ENCODE data around the gene RALGDS.

Gene RALGDS

DNA sequence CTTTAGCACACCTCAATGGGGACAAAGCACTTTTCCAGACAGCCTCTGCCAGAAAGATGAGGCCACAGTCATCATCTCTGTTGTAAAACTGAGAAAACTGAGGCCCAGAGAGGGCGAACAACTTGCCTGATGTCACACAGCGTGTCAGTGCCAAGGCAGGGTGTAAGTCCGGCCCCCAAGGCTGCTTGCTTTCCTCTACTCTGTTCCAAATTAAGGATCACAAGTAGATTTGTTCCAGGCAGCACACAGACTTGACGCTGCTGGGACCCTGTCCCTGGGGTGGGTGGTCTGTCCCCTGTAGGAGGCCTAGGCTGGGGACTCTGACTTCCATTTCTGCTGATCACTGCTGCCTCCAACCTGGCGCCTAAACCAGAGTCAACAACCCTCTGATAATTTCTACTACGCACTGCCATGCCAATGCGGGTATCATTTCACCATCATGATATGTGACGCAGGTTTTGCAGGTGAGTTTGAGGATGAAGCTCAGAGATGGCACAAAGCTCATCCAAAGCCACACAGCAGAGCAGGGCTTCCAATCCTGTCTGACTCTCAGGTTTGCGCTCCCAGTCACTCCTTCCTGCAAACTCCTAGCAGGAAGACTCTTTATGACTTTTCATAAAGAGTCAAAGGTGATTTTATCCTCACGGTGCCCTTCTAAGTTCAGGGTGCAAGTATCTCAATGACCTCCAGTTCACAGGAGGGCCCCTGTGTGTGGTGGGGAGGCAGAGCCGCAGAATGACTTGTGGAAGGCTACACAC lies 13.5 kb upstream of the RALGDS start:
- DNase-seq (ENCODE audit: low read depth): no peak

DNA sequence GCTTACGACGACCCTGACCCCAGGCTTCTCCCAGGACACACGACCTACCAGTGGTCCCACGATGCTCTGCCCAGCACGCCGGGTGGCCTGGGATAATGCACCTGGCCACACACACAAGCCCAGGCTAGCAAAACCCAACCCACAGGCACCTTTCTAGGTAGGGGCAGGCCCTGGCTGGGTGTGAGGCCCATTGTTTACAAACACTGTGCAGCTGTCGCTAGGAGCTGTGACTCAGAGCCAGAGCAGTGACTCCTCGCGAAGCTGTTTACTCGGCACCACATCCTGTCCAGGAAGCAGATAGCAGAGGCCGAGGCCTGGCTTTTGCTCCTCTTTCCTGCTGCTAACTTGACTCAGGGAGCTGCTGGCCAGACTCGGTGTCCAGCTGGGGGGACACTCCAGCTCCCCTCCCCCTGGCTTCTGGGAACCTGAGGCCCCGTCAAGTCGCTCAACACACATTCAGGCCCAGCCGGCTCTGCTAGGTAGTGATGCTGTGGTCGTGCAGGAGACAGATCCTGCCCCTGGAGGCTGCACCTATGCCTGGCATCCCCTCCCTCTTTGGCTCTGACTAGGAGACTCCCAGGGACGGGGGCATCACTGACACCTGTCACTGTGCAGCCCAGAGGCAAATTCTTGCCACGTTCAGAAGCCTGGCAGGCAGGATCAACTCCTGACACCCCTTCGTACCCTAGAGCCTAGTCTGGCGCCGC lies 12.8 kb upstream of the RALGDS start:
- no peak for DNase-seq (ENCODE audit: low read depth)

DNA sequence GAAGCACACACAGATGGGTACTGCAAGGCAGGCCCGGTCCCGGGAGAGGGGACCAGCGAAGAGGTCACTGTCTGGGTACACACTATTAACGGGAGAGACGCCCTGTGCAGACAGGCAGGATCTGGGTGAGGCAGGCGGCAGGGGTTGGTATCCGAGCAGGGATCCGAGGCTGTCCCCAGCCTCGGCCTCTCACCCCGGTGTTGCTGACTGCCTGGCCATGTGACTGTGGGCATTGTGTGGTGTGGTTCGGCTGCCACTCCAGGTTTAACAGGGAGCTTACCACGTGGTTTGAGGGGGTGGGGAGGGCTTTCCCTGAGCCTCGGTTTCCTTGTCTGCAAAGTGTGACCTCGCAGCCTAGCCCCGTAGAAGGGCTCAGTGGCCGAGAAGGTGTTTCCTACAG lies 11.1 kb upstream of the RALGDS start:
- no peak for DNase-seq (ENCODE audit: low read depth)

DNA sequence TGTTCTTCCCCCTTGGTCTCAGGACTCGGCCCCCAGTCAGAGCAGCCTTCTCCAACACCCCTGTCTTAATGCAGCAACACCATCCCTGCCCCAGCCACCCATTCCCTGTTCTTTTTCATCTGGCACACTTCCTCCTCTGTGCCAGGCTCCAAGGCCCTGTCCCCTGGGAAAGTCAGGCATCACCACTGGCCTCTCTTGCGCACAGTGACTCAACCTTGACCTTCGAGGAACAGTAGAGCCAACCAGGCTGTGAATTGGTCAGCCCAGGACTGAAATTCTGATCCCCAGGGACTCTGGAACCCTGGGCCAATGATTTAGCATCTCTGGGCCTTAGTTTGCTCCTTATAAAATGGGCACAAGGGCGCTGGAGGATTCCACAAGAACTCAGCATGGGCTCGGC lies 10.5 kb upstream of the RALGDS start:
- DNase-seq (ENCODE audit: low read depth): no peak

DNA sequence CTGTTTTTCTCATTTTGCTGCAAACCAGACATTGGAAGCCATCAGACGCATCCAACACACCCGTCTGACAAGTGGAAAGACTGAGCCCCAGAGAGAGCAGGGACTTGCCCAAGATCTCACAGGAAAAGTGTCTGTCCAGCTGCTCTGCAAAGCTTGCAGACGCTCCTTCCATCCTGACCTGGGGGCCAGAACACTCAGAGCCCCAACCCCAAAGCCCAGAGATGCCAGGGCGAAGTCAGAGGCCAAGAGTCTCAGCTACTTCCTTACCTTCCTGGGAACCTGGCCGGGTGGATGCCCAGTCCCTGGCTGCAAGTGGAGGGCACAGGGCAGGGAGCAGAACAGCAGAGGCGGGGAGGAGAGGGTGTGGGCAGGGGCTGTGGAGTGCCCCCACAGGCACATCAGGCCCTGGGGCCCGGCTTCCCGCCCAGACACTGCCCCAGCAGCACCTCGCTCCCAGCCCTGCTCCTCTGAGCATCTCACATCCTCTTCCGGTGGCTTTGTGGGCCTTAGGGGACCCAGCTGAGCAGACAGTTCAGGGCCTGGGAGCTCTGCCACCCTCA lies 9.7 kb upstream of the RALGDS start:
- no peak for DNase-seq (ENCODE audit: low read depth)

DNA sequence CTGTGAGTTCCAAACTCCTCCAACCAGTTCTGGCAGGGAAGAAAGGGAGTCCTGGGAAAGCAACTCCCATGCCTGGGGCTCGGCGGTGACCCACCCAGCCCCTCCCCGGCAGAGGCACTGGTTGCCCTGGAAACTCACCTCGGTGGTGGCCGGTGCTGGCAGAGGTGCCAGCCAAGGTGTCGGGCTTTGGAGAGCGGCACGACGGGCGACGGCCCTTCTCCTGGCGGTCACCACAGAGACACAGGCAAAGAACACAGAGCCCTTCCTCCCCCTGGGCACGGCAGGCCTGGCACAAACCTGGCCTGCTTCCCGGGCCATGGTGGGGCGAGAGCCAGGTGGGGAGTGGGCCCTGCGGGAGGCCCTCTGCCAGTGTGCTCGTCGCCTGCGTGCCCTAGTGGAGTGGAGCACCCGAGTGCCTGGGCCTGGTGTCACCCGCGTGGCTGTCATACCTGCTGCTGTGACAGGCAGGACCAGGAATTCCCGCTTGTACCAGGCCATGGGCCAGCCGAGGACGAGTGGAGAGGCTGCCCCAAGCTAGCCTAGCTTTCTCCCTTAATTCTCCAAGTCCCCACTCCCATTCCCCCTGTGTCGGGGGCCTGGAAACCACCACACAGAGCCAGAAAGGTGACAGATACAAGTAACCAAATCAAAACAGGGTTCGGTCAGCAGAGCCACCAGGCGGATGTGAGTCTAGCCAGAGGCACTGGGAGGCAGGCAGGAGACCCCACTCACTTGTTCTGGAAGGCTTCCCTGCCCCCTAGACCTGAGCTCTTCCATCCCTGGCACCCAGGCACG lies 8.2 kb upstream of the RALGDS start:
- DNase-seq (ENCODE audit: low read depth): no peak

DNA sequence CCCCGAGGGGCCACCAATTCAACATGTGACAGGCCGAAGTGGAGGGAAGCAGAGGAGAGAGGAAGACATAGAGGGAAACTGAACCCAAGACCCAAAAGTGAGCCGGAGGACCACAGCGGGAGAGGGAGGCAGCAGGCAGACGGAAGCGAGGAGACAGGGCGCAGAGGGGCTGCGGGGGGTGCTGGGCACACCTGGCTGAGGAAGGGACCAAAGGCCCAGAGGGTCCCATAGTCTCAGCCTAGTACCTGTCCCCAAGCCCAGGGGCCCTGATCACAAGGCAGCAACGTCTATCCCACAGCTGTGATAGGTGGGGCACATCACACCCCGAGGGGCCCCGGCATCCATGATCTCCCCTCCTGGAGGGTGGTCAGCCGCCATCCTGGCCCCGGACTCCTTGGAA lies 7.1 kb upstream of the RALGDS start:
- no peak for DNase-seq (ENCODE audit: low read depth)

DNA sequence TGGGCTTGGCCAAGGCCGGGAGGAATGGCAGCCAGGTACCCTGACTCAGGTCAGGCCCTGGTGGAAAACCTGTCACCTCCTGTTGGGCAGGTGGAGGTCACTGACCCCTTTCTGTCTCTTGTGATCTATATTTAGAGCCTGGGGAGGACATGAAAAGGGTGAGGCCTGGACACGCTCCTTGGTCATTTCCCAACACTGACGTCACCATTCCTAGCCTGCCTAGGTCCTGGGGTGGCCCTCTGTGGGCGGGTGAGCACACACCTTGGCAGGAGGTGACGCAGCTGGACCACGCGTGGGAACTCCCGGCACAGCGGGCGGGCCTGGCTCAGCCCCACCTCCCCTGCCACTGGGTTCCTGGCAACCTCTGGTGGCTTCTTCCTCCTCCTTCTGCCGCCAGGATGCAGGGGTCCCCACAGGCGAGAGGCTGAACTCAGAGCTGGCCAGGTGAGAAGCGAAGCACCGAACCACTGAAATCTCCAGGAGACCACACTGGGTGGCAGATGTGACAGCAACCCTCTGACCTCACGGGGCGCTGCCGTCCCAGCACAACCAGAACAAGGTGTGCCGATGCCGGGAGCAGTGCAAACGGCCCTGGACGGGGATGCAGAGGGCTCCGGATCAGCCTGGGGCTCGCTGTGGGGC lies 6.4 kb upstream of the RALGDS start:
- no peak for DNase-seq (ENCODE audit: low read depth)

DNA sequence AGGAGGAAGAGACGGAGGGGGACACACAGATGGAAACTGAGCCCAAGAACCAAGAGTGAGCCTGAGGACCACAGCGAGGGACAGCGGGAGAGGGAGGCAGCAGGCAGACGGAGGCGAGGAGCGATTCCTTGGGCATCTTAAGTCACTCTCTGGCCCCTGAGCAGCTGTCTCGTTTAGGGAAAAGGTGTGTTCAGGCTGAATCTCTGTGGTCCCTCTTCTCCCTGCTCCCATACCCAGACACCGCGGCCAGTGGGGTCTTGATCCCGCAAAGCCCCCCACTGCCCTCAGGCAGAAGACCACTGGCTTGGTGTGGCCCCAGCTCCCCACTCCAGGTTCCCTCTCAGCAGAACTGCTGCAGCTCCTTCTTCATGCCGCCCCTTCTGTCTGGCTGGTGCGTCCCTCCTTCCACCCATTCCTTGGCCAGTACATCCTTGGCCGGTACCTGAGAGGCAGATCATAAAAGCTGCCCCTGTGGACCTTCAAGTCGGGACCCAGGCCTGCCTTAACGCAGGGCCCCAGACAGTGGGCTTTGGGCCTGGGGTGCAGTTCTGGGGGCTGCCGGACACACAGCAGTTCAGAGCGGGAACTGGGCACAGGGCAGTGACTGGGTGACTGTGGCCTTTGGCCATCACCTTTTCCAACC lies 5.8 kb upstream of the RALGDS start:
- no peak for DNase-seq (ENCODE audit: low read depth)

DNA sequence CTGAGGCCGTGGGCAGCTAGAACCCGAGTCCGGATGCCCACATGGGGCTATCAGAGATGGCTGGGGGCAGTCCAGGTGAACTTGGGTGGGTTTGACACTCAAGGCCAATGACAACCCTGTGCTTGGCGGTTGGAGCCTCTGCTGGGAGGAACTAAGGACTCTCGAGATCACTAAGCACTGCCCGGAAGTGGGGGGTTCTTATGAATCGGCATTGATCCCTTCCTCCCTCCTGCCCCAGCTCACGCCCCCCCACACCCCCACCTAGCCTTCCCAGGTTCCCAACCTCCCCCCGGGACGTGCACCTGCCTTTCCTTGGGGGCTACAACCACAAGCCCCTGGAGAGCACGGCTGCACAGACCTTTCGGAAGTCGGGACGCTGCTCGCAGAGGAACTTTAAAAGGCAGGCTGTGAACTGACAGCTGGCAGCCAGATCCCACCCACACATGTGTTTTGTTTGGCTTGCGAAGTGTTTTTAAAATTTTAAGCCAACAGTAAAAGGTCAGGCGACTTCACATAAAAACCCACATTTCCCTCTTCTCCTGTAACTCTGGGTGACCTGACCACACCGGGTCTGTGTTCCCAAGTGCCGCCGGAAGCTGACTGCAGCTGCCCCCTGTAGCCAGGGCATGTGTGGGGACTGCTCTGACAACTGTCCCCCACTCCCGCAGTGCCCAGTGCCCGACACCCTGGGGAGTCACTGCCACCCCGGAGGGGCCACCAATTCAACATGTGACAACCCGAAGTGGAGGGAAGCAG lies 5.1 kb upstream of the RALGDS start:
- DNase-seq (ENCODE audit: low read depth): no peak

DNA sequence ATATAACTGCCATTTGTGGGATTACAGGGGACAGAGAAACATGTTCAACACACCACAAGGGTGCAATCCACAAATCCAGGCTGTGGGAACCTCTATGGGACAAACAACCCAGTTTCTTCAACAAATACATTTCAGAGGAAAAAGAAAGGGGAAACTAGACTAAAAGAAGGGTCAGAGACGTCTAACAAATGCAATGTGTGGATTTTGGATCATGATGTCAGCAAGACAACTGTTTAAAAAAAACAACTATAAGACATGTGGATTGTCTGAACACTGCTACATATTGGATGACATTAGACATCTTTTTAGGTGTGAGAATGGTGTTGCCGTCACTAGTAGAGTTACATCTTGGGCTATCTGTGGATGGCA lies 3.9 kb upstream of the RALGDS start:
- DNase-seq (ENCODE audit: low read depth): no peak

DNA sequence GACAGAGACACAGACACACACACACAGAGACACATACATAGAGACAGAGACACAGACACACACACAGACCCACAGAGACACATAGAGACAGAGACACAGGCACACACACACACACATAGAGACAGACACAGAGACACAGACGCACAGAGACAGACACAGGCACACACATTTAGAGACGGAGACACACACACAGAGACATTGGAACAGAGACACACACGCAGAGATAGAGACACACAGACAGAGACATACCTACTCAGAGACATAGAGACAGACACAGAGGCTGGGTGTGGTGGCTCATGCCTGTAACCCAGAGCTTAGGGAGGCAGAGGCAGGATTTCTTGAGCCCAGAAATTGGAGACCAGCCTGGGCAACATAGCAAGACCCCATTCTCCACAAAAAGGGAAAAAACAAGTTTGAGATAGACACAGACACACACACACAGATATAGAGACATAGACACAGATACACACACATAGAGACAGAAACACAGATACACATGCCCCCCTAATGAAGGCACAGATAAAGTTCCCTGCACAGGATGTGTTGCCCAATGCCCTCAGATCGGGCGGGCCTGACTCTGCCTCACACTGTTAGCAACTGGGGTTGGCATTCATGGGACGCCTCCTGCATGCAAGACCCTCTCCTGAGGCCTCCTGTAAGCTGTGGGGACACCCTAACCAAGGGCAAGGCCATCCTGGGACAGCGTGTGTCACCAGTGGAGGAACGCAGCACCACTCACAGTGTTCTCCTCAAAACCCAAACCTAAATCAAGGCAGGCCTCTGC lies 3.3 kb upstream of the RALGDS start:
- no peak for DNase-seq (ENCODE audit: low read depth)

DNA sequence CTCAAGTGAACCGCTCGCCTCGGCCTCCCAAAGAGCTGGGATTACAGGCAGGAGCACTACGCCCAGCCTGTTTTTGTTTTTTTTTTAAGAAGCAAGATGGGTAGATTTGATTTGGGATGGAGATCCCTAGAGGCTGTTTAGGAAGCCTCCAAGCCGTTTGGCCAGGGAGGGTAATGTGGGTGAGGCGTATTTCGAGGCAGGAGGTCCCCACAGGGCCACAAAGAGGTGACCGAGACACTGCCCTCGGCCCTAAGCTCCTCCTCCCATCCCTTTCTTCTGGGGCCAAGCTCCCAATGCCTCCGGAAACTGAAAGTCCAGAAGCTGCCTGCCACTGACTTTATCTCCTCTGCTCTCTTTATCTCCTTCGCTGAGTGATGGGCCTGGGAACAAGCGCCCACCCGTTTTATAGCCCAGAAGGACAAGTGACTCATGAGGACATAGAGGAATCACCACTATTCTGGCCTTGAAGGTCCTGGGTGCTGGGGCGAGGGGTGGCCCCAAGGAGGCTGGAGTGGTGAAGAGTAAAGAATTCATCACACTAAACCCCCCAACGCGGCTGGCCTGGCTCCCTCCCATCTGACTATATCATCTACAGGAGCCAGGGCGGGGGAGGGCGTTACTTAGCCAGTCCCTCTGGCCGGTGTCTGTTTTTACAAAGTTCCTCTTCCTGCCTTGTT lies 2.0 kb upstream of the RALGDS start:
- DNase-seq (ENCODE audit: low read depth): no peak

DNA sequence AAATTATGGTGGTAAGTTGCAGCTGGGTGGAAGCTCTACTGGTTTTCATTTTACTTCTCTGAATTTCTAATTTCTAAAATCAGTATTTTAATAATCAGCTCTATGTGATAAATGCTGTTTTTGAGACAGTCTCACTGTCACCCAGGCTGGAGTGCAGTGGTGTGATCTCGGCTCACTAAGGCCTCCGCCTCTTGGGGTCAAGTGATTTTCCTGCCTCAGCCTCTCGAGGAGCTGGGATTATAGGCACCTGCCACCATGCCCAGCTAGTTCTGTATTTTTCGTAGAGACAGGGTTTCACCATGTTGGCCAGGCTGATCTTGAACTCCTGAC lies 1.5 kb upstream of the RALGDS start:
- no peak for DNase-seq (ENCODE audit: low read depth)

DNA sequence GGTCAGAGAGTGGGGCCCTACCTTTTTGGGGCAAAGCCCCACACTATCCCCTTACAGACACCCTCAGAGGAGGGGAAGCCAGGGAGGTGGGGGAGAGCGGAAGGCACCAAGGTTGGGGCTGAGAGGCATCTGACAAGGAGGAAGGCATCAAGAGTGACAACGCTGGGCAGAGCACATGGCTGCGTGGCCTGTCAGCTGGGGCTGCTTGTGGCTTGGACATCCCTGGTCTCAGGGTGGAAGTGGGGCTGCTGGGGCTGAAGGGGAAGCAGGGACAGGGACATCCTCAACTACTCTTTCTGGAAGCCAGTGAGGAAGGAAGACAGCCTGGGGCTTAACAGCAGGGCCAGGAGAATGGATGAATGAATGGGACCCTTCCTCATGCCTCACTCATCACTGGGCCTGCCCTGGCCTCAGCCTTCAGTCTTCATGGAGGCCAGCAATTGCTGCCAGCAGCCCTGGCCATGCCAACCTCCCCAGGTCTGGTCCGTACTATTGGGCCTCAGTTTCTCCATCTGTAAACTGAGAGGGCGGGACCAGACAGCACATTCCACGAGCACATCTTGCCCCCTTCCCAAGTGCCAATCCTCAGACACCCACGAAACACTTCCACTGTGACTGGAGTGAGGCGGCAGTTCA lies 993 bp upstream of the RALGDS start:
- no peak for DNase-seq (ENCODE audit: low read depth)

DNA sequence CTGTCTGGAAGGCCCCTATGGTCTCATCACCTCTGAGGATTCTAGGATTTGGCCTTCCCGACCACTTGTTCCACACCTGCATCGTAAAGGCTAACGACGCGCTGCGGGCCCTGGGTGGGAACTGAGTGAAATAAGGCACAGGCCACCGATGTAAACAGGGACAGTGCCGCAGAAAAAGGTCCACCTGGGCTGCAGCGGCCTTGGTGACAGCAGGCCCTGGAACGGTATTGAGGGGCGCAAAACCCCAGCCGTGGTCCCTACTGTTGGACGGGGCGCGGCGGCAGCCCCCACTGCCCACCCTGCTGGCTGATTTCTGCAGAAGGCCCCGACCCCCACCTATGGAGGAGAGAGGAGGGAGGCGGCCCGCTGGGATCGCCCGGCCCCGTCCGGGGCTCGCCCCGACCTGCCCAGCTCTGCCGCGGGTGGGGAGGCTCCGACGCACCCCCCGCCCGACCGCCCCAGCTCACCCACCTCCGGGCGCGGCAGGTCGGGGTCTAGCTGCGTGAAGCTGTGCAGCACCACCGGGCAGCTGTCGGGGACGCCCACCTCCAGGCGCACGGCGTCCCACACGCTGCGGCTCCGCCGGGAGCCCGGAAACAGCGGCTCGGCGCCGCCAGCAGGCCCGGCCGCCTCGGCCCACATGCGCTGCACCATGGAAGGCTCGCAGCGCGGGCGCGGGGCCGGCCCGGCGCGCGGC lies 391 bp downstream of the RALGDS start:
- DNase-seq (ENCODE audit: low read depth): no peak

DNA sequence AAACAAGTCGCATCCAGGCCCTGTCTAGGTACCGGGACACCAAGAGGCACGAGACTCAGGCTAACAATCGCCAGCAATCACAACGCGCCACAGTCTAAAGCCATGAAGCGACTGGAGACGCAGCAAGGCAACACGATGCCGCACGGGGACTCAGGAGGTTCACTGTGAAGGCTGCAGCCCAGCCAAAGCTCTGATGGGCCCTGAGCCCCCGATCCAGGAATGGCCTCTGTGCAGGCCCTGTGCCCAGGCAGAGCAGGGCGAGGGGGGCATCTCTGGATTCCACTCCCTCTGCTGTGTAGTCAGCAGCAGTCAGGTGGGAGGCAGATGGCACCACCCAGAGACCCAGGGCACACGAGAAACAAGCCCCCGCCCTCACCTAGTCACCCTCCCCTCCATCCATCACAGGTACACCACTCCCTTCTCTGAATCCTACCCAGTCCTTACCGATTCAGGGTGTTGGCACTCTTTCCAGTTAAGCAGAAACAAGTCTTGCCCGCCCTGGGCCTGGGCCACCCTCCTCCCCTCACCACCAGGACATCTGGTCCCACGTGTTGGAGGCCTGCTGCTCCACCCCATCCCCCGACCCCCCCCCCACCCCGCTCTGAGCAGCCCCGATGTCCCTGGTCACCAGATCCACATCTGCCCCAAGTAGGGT lies 1.1 kb downstream of the RALGDS start:
- no peak for DNase-seq (ENCODE audit: low read depth)

Data from CMK (cell line).